PC-9 (cell line): ENCODE data around the gene CHST3.

Source experiments
- EZH2 ChIP-seq: fragments of 200-600 bp; sonication (generic); IDR thresholded peaks from 2 replicates; pipeline ENCODE4 v1.8.0; 2017; ENCODE audit warnings: antibody characterized with exemption, low read depth
- TF ChIP-seq, protein P1 (sequence below): fragments of 200-600 bp; sonication (generic); conservative IDR thresholded peaks from 2 replicates; pipeline ENCODE4 v1.6.1; 2017; ENCODE audit warnings: mixed run types, antibody characterized with exemption, mild to moderate bottlenecking, moderate library complexity

DNA sequence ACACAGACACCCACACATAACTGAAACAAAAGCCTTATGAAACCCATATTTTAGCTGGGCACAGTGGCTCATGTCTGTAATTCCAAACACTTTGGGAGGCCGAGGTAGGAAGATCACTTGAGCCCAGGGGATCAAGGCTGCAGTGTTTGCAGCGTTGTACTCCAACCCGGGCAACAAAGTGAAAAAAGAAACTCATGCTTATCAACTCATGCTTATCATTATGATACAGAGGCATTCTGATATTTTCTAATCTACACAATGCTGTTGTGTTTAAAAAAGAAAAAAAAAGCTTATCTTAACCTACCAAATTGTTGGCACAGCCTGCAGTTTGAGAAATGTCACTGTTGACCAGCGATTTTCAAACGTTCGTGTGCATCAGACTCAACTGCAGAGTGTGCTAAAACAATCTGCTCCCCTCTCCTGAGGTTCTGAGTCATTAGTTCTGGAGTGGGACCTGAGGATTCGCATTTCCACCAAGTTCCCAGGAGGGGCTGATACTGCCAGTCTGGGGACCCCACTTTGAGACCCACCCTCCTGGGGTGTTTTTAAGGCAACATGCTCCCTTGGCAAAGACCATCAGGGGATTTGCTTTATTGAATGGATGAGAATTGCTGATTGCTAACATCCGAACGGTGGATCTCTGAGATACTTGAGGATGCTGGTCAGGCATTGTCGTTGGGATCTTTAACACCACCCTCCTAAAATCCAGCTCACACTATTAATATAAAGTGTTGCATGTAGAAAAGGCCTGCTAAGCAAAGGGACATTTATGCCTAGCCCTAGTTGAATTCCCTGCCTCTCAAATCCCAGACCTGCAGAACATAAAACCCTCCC lies 16.2 kb downstream of the CHST3 start:
- TF ChIP-seq, protein P1, sequence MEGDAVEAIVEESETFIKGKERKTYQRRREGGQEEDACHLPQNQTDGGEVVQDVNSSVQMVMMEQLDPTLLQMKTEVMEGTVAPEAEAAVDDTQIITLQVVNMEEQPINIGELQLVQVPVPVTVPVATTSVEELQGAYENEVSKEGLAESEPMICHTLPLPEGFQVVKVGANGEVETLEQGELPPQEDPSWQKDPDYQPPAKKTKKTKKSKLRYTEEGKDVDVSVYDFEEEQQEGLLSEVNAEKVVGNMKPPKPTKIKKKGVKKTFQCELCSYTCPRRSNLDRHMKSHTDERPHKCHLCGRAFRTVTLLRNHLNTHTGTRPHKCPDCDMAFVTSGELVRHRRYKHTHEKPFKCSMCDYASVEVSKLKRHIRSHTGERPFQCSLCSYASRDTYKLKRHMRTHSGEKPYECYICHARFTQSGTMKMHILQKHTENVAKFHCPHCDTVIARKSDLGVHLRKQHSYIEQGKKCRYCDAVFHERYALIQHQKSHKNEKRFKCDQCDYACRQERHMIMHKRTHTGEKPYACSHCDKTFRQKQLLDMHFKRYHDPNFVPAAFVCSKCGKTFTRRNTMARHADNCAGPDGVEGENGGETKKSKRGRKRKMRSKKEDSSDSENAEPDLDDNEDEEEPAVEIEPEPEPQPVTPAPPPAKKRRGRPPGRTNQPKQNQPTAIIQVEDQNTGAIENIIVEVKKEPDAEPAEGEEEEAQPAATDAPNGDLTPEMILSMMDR: no peak
- TF ChIP-seq EZH2: no peak
